Neural cell (in vitro differentiated cells): ENCODE measurements around the gene S1PR3. TPM values are rescaled to one million over a fixed set of nuclear protein-coding genes. Genes with fewer than 3 reads are reported as not detected.

Source experiments
- H2AFZ ChIP-seq: fragments of 200-600, 300-800 bp; sonication (generic), shearing (Covaris generic); 2 replicates; pipeline ENCODE4 v1.6.0; 2014; ENCODE audit warnings: low read depth, mild to moderate bottlenecking, antibody characterized with exemption, low read length, moderate library complexity
- H3F3A ChIP-seq: fragments of 200-600 bp; shearing (Covaris generic); 2 replicates; pipeline ENCODE4 v1.6.1; 2016; ENCODE audit warnings: mild to moderate bottlenecking, moderate library complexity, mixed read lengths, antibody characterized with exemption, low read length; ENCODE audit not compliant: insufficient read depth, poor library complexity, severe bottlenecking
- H3K27ac ChIP-seq: fragments of 200-600, 300-800 bp; sonication (generic), shearing (Covaris generic); 2 replicates; pipeline ENCODE4 v1.5.1; 2014; ENCODE audit warnings: mild to moderate bottlenecking, low read length, moderate library complexity
- H3K27me3 ChIP-seq: fragments of 300-800, 200-600 bp; sonication (generic), shearing (Covaris generic); 2 replicates; pipeline ENCODE4 v1.6.0; 2014; ENCODE audit warnings: mild to moderate bottlenecking, low read depth, low read length, moderate library complexity; ENCODE audit not compliant: insufficient read depth
- H3K36me3 ChIP-seq: fragments of 300-800, 200-600 bp; sonication (generic), shearing (Covaris generic); 2 replicates; pipeline ENCODE4 v1.5.1; 2014; ENCODE audit warnings: mild to moderate bottlenecking, antibody characterized with exemption, low read length, moderate library complexity; ENCODE audit not compliant: insufficient read depth
- H3K4me2 ChIP-seq: fragments of 300-800, 200-600 bp; sonication (generic), shearing (Covaris generic); 2 replicates; pipeline ENCODE4 v1.6.0; 2014; ENCODE audit warnings: mild to moderate bottlenecking, low read length
- H3K4me3 ChIP-seq: fragments of 300-800, 200-600 bp; sonication (generic), shearing (Covaris generic); 2 replicates; pipeline ENCODE4 v1.5.1; 2014; ENCODE audit warnings: mild to moderate bottlenecking, low read length, moderate library complexity
- H3K79me2 ChIP-seq: fragments of 200-600 bp; shearing (Covaris generic); replicated peaks from 2 replicates; pipeline ENCODE4 v1.6.0; 2014; ENCODE audit warnings: mild to moderate bottlenecking, low read length, moderate library complexity; ENCODE audit not compliant: insufficient read depth
- H3K9ac ChIP-seq: fragments of 300-800, 200-600 bp; sonication (generic), shearing (Covaris generic); 2 replicates; pipeline ENCODE4 v1.6.1; 2016; ENCODE audit warnings: mild to moderate bottlenecking, low read length, mixed read lengths
- H3K9me2 ChIP-seq: fragments of 200-600 bp; shearing (Covaris generic); 2 replicates; pipeline ENCODE4 v1.6.1; 2016; ENCODE audit warnings: mild to moderate bottlenecking, low read length, mixed read lengths; ENCODE audit not compliant: insufficient read depth
- H3K9me3 ChIP-seq: fragments of 200-600, 300-800 bp; sonication (generic), shearing (Covaris generic); 2 replicates; pipeline ENCODE4 v1.6.1; 2016; ENCODE audit warnings: mild to moderate bottlenecking, mixed run types, low read length, moderate library complexity, mixed read lengths
- H4K20me1 ChIP-seq: fragments of 200-600 bp; shearing (Covaris generic); 2 replicates; pipeline ENCODE4 v1.6.1; 2016; ENCODE audit warnings: mild to moderate bottlenecking, mixed run types; ENCODE audit not compliant: insufficient read depth
- EP300 ChIP-seq: fragments of 450-650 bp; conservative IDR thresholded peaks from 2 replicates; pipeline ENCODE4 v1.6.1; 2014; ENCODE audit warnings: antibody characterized with exemption, mild to moderate bottlenecking, moderate library complexity; ENCODE audit not compliant: poor library complexity, severe bottlenecking
- EZH2 ChIP-seq: fragments of 200-600, 300-800 bp; shearing (Covaris generic), sonication (generic); IDR thresholded peaks from 2 replicates; pipeline ENCODE4 v1.6.1; 2014; ENCODE audit warnings: antibody characterized with exemption, low read length, borderline replicate concordance, mild to moderate bottlenecking; ENCODE audit not compliant: insufficient read depth, poor library complexity, severe bottlenecking
- MXI1 ChIP-seq: fragments of 450-650 bp; conservative IDR thresholded peaks from 2 replicates; pipeline ENCODE4 v1.6.1; 2014; ENCODE audit warnings: antibody characterized with exemption, mild to moderate bottlenecking; ENCODE audit not compliant: poor library complexity, severe bottlenecking
- POLR2AphosphoS5 ChIP-seq: IDR thresholded peaks from 2 replicates; pipeline ENCODE4 v1.6.1; 2012
- RAD21 ChIP-seq: fragments of 450-650 bp; conservative IDR thresholded peaks from 2 replicates; pipeline ENCODE4 v1.6.1; 2014; ENCODE audit warnings: antibody characterized with exemption, mild to moderate bottlenecking, moderate library complexity
- SMC3 ChIP-seq: fragments of 450-650 bp; conservative IDR thresholded peaks from 2 replicates; pipeline ENCODE4 v1.6.1; 2014; ENCODE audit warnings: antibody characterized with exemption, mild to moderate bottlenecking, moderate library complexity; ENCODE audit not compliant: poor library complexity
- TAF1 ChIP-seq: IDR thresholded peaks from 2 replicates; pipeline ENCODE4 v1.6.1; 2012; ENCODE audit warnings: low read depth
- polyA plus RNA-seq: library from polyadenylated mRNA; depleted of rRNA; stranded (reverse); fragments of >200 nt; gene quantifications from 2 replicates; pipeline ENCODE4 v1.2.3, GENCODE V29; 2014
- TF ChIP-seq, protein P1 (sequence below): fragments of 450-650 bp; IDR thresholded peaks from 2 replicates; pipeline ENCODE4 v1.5.1; 2014; ENCODE audit warnings: antibody characterized with exemption, mild to moderate bottlenecking, moderate library complexity; ENCODE audit not compliant: poor library complexity, severe bottlenecking
- TF ChIP-seq, protein P2 (sequence below): IDR thresholded peaks from 2 replicates; pipeline ENCODE4 v1.6.1; 2012; ENCODE audit warnings: borderline replicate concordance

Gene S1PR3
- polyA plus RNA-seq, 1 donor from 2014 or later, result 0.12 TPM

DNA sequence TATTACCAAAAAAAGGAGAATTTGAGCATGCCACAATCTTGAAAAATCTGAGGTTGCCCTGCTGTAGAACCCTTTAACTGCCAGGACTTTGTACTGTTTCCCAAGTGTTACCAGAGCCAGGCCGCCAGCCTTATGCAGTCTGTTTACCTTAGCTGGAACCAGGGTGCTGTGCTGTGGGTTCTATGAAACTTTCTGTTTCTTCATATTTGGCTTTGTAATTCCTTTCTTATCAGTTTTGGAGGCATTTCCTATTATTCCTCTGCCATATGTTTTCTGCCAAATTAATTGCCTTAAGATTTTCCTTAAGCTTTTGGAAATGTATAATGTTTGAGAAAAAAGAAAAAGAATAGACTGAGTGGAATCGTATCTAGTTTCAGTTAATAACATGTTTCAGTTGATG, 2.1 kb downstream of the S1PR3 start:
- H3K4me2 ChIP-seq, result no peak overlapping the region
- H3F3A ChIP-seq, result no peaks in the 10 kb centered on the region
- peaks cover 48% of the 10 kb centered on the region for H3K27me3 ChIP-seq
- no peak overlapping the region for H3K27ac ChIP-seq
- H3K9ac ChIP-seq, result no peak overlapping the region
- H3K9me3 ChIP-seq, result no peaks in the 10 kb centered on the region
- no peaks in the 10 kb centered on the region for H3K36me3 ChIP-seq
- no peaks in the 10 kb centered on the region for H3K79me2 ChIP-seq
- H2AFZ ChIP-seq, result no peak overlapping the region
- H3K4me3 ChIP-seq, result no peak overlapping the region
- no peak for TF ChIP-seq EZH2
- no peak for TF ChIP-seq TAF1
- no peak for TF ChIP-seq RAD21
- no peak for TF ChIP-seq SMC3
- TF ChIP-seq, protein P1, sequence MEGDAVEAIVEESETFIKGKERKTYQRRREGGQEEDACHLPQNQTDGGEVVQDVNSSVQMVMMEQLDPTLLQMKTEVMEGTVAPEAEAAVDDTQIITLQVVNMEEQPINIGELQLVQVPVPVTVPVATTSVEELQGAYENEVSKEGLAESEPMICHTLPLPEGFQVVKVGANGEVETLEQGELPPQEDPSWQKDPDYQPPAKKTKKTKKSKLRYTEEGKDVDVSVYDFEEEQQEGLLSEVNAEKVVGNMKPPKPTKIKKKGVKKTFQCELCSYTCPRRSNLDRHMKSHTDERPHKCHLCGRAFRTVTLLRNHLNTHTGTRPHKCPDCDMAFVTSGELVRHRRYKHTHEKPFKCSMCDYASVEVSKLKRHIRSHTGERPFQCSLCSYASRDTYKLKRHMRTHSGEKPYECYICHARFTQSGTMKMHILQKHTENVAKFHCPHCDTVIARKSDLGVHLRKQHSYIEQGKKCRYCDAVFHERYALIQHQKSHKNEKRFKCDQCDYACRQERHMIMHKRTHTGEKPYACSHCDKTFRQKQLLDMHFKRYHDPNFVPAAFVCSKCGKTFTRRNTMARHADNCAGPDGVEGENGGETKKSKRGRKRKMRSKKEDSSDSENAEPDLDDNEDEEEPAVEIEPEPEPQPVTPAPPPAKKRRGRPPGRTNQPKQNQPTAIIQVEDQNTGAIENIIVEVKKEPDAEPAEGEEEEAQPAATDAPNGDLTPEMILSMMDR, result no peak
- TF ChIP-seq EP300, result no peak
- TF ChIP-seq, protein P2, sequence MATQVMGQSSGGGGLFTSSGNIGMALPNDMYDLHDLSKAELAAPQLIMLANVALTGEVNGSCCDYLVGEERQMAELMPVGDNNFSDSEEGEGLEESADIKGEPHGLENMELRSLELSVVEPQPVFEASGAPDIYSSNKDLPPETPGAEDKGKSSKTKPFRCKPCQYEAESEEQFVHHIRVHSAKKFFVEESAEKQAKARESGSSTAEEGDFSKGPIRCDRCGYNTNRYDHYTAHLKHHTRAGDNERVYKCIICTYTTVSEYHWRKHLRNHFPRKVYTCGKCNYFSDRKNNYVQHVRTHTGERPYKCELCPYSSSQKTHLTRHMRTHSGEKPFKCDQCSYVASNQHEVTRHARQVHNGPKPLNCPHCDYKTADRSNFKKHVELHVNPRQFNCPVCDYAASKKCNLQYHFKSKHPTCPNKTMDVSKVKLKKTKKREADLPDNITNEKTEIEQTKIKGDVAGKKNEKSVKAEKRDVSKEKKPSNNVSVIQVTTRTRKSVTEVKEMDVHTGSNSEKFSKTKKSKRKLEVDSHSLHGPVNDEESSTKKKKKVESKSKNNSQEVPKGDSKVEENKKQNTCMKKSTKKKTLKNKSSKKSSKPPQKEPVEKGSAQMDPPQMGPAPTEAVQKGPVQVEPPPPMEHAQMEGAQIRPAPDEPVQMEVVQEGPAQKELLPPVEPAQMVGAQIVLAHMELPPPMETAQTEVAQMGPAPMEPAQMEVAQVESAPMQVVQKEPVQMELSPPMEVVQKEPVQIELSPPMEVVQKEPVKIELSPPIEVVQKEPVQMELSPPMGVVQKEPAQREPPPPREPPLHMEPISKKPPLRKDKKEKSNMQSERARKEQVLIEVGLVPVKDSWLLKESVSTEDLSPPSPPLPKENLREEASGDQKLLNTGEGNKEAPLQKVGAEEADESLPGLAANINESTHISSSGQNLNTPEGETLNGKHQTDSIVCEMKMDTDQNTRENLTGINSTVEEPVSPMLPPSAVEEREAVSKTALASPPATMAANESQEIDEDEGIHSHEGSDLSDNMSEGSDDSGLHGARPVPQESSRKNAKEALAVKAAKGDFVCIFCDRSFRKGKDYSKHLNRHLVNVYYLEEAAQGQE, result no peak
- no peak for TF ChIP-seq MXI1
- no peak for TF ChIP-seq POLR2AphosphoS5
- no peaks in the 10 kb centered on the region for H3K9me2 ChIP-seq
- no peaks in the 10 kb centered on the region for H4K20me1 ChIP-seq

DNA sequence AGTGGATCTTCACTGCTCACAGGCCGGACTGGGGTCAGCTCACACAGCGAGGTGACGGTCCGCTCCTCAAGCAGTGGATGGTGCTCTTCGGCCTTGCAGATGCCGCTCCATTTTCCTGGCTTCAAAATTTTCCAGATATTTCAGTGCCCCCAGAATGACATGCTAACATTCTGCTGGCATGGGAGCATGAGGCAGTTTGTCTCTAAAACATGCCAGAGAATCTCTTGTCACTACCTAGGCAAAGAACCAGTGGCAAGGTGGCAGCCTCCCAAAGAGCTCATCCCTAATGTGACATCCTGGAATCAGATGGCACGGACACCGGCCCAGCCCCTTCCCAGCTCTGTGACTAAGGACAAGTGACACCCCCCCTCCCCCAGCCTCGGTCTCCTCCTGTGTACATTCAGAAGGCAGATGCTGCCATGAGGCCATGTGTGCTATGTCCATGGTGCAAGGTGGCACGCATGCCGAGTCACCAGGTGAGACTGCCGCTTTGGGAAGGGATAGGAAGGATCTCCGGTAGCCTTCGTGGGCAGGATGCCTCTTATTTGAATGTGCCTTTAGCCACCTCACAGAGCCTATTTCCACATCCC, 2.7 kb downstream of the S1PR3 start:
- no peaks in the 10 kb centered on the region for H4K20me1 ChIP-seq
- no peak overlapping the region for H3K4me3 ChIP-seq

More for the DNA sequence above, 2.7 kb downstream of the S1PR3 start:
- no peak overlapping the region for H3K9ac ChIP-seq
- H2AFZ ChIP-seq, result no peak overlapping the region
- H3K36me3 ChIP-seq, result no peaks in the 10 kb centered on the region
- TF ChIP-seq EZH2 (no peak), POLR2AphosphoS5 (no peak), EP300 (no peak), RAD21 (no peak), MXI1 (no peak)
- TF ChIP-seq, protein P1, result no peak
- no peaks in the 10 kb centered on the region for H3K9me2 ChIP-seq
- H3K4me2 ChIP-seq, result no peak overlapping the region
- no peaks in the 10 kb centered on the region for H3F3A ChIP-seq
- H3K79me2 ChIP-seq, result no peaks in the 10 kb centered on the region
- H3K27me3 ChIP-seq, result peaks cover 48% of the 10 kb centered on the region
- H3K27ac ChIP-seq, result no peak overlapping the region
- H3K9me3 ChIP-seq, result no peaks in the 10 kb centered on the region
